ENCODE data around the gene PAK1. TPM values are rescaled to one million over a fixed set of nuclear protein-coding genes. Genes with fewer than 3 reads are reported as not detected.

Gene PAK1
- total RNA-seq, 1 donor from 2014 or later = 41.0 TPM

GRCh38 chr11:77401486-77402217, 72.2 kb downstream of the PAK1 start:
- peaks cover 69% of the 10 kb centered on the region for H3K79me2 ChIP-seq (ENCODE audit: insufficient read depth, low read length)
- H3K27ac Mint-ChIP-seq (ENCODE audit: unreplicated experiment) = no peak overlapping the region

DNA sequence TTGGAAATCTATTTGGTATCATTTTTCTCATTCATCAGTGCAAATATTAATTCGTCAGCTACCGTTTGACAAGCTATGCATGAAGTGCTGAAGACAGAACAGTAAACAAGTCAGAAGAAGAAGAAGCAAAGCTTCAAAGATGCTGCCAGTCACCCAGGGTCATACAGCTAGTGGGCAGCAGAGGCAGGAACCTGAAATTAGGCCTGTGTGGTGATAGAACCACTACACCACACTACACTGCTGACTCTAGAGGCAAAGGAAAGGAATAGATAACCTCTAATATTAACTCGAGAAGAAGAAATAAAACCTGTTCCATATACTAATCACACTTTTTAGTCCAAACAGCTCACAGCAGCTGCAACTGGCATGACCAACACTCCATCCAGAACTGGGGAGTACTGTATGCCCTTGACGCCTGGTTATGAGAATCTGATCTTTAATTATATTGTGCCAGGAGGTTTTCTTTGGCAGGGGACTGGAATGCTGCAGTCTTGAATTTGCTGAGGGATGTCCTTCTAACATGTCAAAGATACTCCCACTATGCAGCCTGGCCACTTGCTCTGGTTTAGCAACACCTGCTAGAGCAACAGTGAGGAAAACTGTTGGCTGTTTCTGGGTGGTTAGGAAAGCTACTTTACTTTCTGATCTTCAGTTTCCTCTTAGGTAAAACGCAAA, 73.0 kb downstream of the PAK1 start:
- Histone ChIP-seq H2AFZ (ENCODE audit: low read depth, low read length) (no peak overlapping the region), H3K36me3 (ENCODE audit: insufficient read depth, low read length) (peaks cover 2% of the 10 kb centered on the region), H3K9me3 (ENCODE audit: insufficient read depth, low read depth, low read length) (no peaks in the 10 kb centered on the region), H3K4me1 (ENCODE audit: insufficient read depth, low read length) (no peaks in the 10 kb centered on the region), H3K27ac (ENCODE audit: low read depth, low read length) (no peak overlapping the region), H3K9ac (ENCODE audit: low read length) (no peak overlapping the region), H3K27me3 (ENCODE audit: insufficient read depth, low read length) (no peaks in the 10 kb centered on the region), H3K4me2 (ENCODE audit: low read length) (no peak overlapping the region), H3K4me3 (ENCODE audit: insufficient read depth, low read depth, low read length) (no peak overlapping the region), H4K20me1 (ENCODE audit: insufficient read depth, low read length) (peaks cover 55% of the 10 kb centered on the region), H3K79me2 (ENCODE audit: insufficient read depth, low read length) (peaks cover 69% of the 10 kb centered on the region)
- TF ChIP-seq EZH2 (IDR thresholded peaks at IDR 0.05; ENCODE audit: insufficient read depth, low read length) = no peak
- TF ChIP-seq, protein P1, sequence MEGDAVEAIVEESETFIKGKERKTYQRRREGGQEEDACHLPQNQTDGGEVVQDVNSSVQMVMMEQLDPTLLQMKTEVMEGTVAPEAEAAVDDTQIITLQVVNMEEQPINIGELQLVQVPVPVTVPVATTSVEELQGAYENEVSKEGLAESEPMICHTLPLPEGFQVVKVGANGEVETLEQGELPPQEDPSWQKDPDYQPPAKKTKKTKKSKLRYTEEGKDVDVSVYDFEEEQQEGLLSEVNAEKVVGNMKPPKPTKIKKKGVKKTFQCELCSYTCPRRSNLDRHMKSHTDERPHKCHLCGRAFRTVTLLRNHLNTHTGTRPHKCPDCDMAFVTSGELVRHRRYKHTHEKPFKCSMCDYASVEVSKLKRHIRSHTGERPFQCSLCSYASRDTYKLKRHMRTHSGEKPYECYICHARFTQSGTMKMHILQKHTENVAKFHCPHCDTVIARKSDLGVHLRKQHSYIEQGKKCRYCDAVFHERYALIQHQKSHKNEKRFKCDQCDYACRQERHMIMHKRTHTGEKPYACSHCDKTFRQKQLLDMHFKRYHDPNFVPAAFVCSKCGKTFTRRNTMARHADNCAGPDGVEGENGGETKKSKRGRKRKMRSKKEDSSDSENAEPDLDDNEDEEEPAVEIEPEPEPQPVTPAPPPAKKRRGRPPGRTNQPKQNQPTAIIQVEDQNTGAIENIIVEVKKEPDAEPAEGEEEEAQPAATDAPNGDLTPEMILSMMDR (IDR thresholded peaks at IDR 0.05; ENCODE audit: insufficient read depth, low read depth, low read length) = no peak
- FAIRE-seq (no peak), DNase-seq (ENCODE audit: low read depth) (no peak)
- H3K9me3 Mint-ChIP-seq (ENCODE audit: unreplicated experiment) = no peaks in the 10 kb centered on the region
- no peak overlapping the region for H3K4me3 Mint-ChIP-seq (ENCODE audit: unreplicated experiment)
- no peaks in the 10 kb centered on the region for H3K27me3 Mint-ChIP-seq (ENCODE audit: low read depth, unreplicated experiment)
- H3K36me3 Mint-ChIP-seq (ENCODE audit: low read depth, unreplicated experiment) = no peaks in the 10 kb centered on the region
- no peak overlapping the region for H3K27ac Mint-ChIP-seq (ENCODE audit: unreplicated experiment)
- peaks cover 6% of the 10 kb centered on the region for H3K4me1 Mint-ChIP-seq (ENCODE audit: low read depth, unreplicated experiment)

More at GRCh38 chr11:77401486-77402217, 72.2 kb downstream of the PAK1 start:
- no peak overlapping the region for H2AFZ ChIP-seq (ENCODE audit: low read depth, low read length)
- peaks cover 8% of the 10 kb centered on the region for H3K4me1 Mint-ChIP-seq (ENCODE audit: low read depth, unreplicated experiment)
- no peak overlapping the region for H3K4me2 ChIP-seq (ENCODE audit: low read length)
- H3K27me3 Mint-ChIP-seq (ENCODE audit: low read depth, unreplicated experiment) = no peaks in the 10 kb centered on the region
- H3K36me3 Mint-ChIP-seq (ENCODE audit: low read depth, unreplicated experiment) = no peaks in the 10 kb centered on the region
- H3K36me3 ChIP-seq (ENCODE audit: insufficient read depth, low read length) = peaks cover 2% of the 10 kb centered on the region
- FAIRE-seq (no peak), DNase-seq (ENCODE audit: low read depth) (no peak)
- H3K4me1 ChIP-seq (ENCODE audit: insufficient read depth, low read length) = no peaks in the 10 kb centered on the region
- peaks cover 56% of the 10 kb centered on the region for H4K20me1 ChIP-seq (ENCODE audit: insufficient read depth, low read length)
- no peak overlapping the region for H3K27ac ChIP-seq (ENCODE audit: low read depth, low read length)
- no peaks in the 10 kb centered on the region for H3K9me3 ChIP-seq (ENCODE audit: insufficient read depth, low read depth, low read length)
- H3K9me3 Mint-ChIP-seq (ENCODE audit: unreplicated experiment) = no peaks in the 10 kb centered on the region
- TF ChIP-seq EZH2 (IDR thresholded peaks at IDR 0.05; ENCODE audit: insufficient read depth, low read length) = no peak
- TF ChIP-seq, protein P1 (IDR thresholded peaks at IDR 0.05; ENCODE audit: insufficient read depth, low read depth, low read length) = no peak
- H3K4me3 Mint-ChIP-seq (ENCODE audit: unreplicated experiment) = no peak overlapping the region
- no peak overlapping the region for H3K9ac ChIP-seq (ENCODE audit: low read length)
- H3K4me3 ChIP-seq (ENCODE audit: insufficient read depth, low read depth, low read length) = no peak overlapping the region
- H3K27me3 ChIP-seq (ENCODE audit: insufficient read depth, low read length) = no peaks in the 10 kb centered on the region

GRCh38 chr11:77400271-77400670, 73.6 kb downstream of the PAK1 start:
- no peak overlapping the region for H3K4me2 ChIP-seq (ENCODE audit: low read length)
- TF ChIP-seq, protein P1 (IDR thresholded peaks at IDR 0.05; ENCODE audit: insufficient read depth, low read depth, low read length) = no peak
- TF ChIP-seq EZH2 (IDR thresholded peaks at IDR 0.05; ENCODE audit: insufficient read depth, low read length) = no peak
- Mint-ChIP-seq H3K9me3 (ENCODE audit: unreplicated experiment) (no peaks in the 10 kb centered on the region), H3K27me3 (ENCODE audit: low read depth, unreplicated experiment) (no peaks in the 10 kb centered on the region), H3K4me3 (ENCODE audit: unreplicated experiment) (no peak overlapping the region), H3K27ac (ENCODE audit: unreplicated experiment) (no peak overlapping the region), H3K4me1 (ENCODE audit: low read depth, unreplicated experiment) (peaks cover 6% of the 10 kb centered on the region), H3K36me3 (ENCODE audit: low read depth, unreplicated experiment) (no peaks in the 10 kb centered on the region)
- H3K9me3 ChIP-seq (ENCODE audit: insufficient read depth, low read depth, low read length) = no peaks in the 10 kb centered on the region
- H4K20me1 ChIP-seq (ENCODE audit: insufficient read depth, low read length) = peaks cover 53% of the 10 kb centered on the region
- H3K27ac ChIP-seq (ENCODE audit: low read depth, low read length) = no peak overlapping the region
- no peaks in the 10 kb centered on the region for H3K4me1 ChIP-seq (ENCODE audit: insufficient read depth, low read length)
- no peaks in the 10 kb centered on the region for H3K27me3 ChIP-seq (ENCODE audit: insufficient read depth, low read length)
- H2AFZ ChIP-seq (ENCODE audit: low read depth, low read length) = no peak overlapping the region
- DNase-seq (ENCODE audit: low read depth) (no peak), FAIRE-seq (no peak)
- H3K4me3 ChIP-seq (ENCODE audit: insufficient read depth, low read depth, low read length) = no peak overlapping the region
- H3K36me3 ChIP-seq (ENCODE audit: insufficient read depth, low read length) = peaks cover 2% of the 10 kb centered on the region
- H3K79me2 ChIP-seq (ENCODE audit: insufficient read depth, low read length) = peaks cover 69% of the 10 kb centered on the region
- no peak overlapping the region for H3K9ac ChIP-seq (ENCODE audit: low read length)
